Measurements from ENCODE around the gene ERC2.

ERC2 gene

DNA sequence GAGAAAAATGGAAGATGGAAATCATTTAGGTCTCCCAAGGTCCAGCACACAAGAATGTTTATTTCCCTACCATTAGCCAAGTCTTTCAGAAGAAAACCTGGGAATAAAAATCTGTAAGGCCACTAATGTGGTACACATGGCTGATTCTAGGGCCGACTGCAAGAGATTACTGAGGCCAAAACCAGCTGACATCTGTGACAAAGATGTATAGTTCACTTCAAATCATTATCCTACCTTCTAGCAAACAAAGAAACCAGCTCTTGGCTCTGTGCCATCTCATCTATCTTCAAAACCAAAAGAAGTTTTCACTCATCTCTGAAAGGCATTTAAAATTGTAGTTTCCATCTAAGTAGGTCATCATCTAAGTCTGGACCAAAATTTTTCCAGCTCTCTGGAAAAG, 43.9 kb downstream of the ERC2 start:
- no peak for DNase-seq

DNA sequence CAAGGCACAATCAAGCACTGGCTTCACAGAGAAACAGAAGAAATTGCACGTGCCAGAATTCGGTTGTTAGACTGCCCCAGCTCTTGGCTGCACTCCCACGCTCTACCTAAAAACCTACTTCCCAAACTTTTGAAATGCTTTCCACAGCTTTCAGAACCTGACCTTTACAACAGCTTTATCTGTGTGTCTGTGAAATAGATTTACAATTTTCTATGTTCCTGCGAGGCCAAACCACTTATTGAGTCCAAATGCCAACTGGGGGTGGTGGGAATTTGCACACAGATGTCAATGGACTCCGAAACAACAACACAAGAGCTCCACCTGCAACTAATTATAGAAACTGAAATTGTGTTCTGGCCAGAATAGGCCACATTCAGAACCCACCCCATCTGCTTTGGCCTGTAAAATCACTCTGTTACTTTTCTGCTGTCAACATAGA, 44.6 kb downstream of the ERC2 start:
- no peak for DNase-seq

DNA sequence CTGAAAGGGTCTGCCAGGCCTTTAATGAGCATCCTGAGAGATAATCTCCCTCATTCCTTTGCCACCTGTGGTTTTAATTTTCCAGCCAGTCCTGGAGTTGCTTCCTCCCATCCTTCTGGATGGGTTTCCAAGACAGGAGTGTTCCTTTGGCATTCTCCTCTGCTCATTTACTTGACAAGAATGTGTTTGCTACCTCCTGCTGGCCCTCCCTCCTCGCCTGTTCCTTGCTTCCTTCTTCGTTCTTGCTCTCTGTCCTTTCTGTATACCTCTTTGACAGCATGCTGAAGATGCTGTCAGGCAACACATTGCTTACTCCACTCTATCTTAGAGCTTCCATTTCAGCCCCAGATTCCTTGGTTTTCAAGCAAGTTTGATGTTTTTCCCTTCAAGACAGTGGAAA, 46.0 kb downstream of the ERC2 start:
- DNase-seq: no peak

DNA sequence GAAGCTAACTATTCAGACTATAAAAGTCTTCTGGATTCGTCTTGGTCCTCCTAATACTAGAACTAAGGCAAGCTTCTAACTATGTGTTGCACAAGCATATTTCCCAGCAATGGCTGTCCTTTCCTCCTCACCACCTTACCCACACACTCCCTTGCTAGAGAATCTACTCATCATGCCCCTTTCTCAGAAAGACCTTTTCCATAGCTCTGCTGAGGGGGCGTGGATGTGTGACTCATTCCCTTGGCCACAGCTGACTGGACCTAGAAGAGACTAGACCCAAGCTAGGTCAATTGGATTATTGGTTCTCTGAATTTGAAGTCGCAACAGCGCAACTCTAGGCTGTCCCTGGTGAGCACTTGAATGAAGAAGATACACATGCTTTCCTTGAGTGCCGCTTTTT, 47.1 kb downstream of the ERC2 start:
- no peak for DNase-seq

DNA sequence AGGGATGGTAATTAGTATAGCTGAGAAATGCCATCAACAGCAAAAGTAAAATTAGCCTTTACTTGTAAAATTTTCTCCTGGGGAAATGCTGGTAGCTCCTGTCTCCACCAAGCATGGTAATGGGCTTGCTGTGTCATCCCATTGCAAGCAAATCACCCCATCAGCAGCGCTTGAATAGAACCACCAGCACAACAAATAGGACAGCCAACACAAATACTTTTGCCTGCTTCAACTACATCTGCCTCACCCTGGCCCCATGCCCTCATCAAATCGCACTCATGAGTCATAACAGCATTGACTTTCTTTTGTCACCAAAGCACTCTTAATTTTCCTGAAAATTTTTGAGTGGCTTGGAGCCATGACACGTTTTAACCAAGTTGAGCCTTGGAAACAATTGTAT, 52.6 kb downstream of the ERC2 start:
- no peak for DNase-seq

DNA sequence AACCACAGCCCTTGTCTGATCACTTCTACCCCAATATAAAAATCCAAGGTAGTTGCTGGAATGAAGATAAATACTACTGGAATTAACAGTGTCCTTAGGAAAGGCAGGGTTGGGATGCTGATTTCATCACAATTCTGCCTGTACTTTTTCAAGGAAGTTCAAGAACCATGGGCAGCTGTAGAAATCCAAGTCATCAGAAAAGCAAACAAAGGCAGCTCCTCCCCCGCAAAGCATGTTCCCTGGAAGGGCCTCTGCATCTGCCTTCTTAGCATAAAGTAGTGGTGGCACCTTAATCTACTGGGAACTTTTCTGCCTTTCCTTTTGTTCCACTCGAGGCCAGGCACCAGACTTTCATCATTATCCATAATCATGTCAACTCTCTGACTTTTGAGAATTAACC, 54.4 kb downstream of the ERC2 start:
- no peak for DNase-seq

DNA sequence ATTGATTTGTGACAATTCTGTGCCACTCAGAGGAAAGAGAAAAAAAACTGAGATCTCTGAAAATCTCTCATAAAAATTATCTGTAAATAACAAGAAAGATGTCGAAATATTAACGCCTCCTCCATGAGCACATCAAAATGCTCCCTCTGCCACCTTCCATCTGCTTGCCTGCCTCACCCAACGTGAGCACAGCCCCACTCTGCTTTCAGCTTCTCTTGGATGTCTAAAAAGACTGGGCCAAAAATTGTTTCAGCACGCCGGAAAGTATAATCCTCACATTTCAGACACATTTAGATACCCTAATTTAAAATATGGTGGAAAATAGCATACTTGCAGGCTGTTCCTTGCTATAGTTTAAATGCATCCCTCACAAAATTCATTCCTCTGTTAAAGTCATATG, 57.1 kb downstream of the ERC2 start:
- DNase-seq: no peak

DNA sequence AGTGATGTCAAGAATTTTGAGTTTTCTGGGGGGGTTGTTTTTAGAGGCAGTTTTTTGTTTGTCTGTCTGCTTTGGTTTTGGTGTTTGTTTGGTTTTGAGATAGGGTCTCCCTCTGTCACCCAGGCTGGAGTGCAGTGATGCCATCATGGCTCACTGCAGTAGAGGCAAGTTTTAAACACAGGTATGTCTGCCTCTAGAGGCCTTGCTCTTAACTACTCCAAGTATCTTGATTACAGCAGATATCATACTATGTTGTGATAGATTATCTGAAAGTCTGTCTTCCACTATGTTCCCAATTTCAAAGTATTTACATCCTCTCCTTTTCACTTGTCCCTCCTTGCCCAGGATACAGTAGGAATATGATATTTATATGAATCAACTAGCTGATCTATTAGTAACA, 57.7 kb downstream of the ERC2 start:
- no peak for DNase-seq

DNA sequence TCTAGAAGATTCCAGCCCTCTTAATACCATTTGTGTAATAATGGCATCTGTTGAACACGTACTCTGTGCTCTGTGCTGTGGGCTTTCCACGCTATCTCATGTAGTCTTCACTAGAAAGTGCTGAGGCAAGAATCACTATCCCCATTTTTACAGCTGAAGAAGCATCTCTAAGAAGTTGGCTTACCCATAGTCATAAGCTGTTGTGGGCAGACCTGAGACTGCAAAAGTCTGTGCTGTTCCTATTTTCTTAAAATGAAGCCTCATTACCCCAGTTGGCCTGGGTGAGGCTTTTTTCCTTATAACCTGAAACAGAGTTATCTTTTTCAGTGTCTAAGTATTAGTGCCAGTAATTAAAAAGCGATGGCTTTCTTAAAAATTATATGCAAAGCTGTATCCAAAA, 58.5 kb downstream of the ERC2 start:
- no peak for DNase-seq

DNA sequence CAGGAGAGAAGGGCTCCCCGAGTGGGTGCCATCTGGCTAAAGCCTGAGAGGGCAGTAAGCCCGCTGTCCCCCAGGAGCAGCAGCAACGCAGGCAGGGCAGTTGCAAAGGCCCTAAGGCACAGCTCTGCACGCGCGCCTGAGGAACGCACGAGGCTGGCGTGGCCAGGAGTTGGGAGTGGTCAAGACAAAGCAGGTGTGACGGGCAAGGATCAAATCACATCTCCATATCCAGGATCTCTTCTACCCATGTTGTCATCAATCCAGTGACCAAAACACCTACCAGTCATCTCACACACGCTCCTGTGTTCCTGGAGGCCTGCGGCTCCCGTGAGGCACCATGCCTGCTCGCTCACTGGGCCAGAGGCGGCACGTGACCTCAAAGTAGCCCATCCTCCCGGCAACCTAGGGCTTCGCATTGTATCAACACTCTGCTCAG, 59.5 kb downstream of the ERC2 start:
- DNase-seq: no peak

DNA sequence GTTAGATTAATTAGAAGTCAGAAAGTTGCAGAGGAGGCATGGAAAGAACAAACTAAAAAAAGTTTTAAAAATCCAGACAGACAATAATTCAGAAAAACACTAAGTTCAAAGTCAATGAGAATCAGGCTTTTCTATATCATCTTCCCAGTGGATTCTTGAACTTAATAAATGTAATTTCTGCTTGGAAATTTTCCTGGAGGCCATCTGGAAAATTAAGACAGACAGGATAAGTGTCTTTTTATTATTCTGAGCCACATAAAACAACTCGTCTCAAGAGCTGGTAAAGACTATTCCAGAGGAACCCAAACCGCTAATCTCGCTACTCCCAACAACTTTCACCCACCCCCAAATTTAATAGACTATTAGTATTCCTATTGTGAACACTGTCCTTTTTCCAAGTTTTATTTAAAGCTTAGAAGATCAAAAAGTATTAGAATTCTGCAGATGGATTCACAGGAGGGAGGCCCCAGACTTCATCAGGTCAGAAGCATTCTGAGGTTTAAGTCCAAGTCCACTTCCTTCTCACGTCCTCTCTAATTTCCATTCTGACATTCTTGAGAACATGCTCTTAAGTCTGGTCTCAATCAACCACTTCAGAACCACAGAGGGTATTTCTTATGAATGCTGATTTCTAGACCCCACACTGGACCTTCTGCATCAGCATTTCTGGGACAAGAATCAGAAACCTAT, 61.3 kb downstream of the ERC2 start:
- DNase-seq: no peak

DNA sequence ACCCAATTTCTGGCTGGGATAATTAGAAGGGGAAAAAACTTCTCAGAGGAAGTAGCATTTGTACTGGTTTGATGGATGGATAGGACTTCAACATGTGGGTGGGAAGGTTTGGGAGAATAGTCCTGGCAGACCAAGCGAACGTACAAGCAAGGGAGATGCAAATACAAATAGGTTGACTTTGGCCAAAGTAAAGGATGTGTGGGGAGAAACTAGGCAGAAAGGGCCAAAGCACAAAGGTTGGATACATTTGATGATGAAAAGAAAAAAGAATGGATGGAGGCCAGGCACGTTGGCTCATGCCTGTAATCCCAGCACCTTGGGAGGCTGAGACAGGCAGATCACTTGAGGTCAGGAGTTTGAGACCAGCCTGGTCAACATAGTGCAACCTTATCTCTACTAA, 63.4 kb downstream of the ERC2 start:
- no peak for DNase-seq

DNA sequence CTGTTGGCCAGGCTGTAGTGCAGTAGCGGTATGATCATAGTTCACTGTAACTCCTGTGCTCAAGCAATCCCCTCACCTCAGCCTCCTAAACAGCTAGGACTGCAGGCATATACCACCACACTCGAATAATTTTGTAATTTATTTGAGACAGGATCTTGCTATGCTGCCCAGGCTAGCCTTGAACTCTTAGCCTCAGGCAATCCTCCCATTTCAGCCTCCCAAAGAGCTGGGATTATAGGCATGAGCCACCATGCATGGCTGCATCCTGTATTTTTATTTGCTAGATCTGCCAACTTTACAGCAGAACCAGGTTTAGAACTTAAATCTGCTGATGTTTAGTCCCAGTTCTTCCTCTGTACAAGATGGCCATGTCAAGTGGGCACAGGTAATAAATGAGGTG, 69.6 kb downstream of the ERC2 start:
- DNase-seq: no peak

DNA sequence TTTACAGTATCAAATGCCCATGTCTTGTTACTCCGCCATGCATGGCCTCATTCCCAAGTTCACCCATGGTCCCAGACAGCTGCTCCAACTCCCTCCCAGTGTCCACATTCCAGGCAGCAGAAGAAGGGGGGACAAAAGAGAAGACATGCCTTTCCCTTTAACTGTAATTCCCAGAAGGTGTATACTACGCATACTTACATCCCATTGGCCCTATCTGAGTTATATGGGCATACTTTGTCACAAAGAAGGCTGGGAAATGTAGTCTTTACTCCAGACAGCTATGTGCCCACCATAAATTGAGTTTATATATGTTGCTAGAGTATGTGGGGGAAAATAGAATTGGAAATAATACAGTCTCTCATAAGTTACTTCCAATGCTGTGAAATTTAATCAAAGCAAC, 70.5 kb downstream of the ERC2 start:
- DNase-seq: no peak

DNA sequence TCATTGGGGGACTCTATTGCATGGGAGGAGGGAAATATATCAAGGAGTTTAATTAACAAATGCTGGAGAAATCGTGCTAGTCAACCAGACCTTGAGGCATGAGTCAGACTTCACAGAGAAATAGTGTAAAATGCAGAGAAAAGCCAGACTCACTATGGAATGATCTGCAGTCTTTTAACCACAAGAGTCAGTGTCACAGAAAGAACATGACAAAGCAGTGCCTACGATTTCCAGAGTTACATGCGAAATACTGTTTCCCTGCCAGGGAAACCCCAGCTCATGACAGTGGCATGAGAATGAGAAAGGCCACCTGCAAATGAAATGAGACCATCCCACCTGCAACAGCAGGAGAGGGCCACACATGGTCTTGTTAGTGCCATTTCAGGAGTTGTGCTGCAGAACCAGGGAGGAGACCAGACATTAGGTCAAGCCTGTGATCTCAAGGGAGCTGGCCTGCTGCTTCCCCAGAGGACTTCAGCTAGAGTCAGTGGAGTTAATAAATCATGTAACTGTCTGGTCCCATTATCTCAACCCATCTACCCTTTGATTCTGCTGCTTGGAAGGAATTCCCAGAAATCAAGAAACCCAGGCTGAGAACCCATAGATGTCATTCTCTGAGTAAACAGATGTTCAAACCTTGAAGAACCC, 79.0 kb downstream of the ERC2 start:
- no peak for DNase-seq

DNA sequence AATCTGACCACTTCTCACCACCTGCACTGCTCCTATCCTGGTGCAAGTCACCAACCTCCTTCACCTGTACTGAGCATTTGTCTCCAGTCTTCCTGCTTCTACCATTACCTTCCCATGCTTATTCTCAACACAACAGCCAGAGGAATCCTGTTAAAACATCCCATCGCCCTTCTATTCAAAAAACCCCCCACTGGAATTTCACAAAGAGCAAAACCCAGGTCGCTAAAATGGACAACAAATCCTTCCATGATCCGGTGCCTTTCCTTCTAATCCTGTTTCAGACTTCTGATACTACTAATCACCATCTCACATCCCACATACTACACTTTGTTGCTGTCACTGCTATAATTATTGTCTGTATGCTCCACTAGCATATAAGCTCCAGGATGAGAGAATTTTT, 85.2 kb downstream of the ERC2 start:
- DNase-seq: no peak

DNA sequence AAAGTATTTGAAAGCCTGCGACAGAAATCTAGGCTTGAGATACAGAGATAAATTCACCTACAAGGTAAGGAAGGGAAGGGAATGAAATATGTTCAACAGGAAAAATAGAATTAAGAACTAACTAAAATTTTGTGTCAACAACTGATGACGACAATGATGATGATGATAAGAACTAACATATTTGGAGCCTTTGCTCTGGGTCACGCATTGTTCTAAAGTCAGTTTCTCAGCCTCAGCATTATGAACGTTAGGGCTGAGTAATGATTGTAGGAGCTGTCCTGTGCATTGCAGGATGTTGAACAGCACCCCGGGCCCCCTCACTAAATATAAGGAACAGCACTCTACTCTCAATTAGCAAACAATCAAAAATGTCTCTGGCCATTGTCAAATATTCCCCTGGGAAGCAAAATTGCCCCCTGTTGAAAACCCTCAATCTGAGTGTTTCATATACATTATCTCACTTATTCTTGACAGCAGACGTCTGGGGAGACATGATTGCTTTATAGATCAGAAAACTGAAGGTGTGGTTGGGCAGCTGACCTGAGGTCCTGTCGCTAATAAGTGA, 88.5 kb downstream of the ERC2 start:
- DNase-seq: no peak

DNA sequence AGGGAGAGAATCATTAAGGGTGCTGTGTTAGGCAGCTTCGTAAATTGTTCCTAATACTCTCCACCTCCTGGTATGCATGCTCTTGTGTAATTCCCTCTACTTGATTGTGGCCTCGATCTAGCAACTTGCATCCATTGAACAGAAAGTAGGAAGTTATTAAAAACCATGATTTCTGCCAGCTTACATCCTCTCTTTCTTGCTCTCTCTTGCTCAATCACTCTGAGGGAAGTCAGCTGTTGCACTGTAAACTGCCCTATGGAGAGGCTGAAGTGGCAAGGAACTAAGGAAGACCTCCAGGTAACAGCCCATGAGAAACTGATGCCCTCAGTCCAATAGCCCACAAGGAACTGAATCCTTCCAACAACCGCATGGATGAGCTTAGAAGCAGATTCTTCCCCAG, 92.6 kb downstream of the ERC2 start:
- peak; percentile 2 for DNase-seq

DNA sequence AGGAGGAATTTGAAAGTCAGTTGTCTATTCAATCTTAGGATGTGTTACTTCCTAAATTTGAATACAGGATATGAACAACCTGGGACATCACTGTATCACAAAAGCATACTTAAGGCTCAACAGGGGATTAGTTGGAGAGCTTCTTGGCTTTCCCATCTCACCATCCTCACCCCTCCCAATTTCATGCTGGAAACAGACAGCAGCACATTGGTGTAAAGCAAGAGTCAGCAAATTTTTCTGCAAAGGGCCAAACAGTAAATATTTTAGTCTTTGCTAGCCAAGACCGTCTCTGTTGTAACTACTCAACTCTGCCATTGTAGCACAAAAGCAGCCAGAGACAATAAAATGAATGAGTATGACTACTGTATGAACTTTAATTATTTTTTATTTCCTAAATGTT, 94.9 kb downstream of the ERC2 start:
- DNase-seq: no peak

DNA sequence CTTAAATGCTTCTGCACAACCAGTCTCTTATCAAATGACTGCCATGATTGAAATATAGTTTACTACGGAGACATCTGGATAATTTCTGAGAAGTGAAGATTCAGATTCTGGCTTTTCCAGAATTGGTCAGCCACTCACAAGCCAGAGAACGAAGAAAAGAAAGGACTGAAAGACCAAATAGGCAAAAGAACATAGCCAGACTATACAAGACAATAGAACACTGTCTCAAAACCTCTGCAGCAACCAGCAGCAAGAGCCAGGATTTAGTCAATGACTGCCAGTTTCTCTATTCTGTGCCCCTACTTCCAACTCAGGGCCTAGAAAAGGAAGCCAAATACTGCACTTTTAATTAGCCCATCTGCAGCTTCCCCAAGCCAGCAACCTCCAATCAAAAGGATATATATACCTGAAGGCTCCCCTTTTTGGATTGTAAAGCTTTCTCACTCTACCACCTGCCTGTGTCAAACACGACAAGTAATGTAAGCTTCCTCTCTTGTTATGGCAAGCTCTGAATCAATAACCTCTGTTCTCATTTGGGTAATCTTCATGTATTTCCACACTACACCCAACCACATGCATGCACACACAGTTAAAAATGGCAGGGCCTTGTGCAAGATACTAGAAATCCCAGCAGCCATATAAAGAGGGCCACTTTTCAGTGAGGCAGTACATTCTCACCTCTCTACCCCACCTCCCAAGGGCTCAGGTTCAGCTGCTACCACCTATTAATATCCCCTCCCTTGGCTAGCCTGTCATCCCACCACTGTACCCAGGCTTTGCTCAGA, 97.1 kb downstream of the ERC2 start:
- DNase-seq: no peak

DNA sequence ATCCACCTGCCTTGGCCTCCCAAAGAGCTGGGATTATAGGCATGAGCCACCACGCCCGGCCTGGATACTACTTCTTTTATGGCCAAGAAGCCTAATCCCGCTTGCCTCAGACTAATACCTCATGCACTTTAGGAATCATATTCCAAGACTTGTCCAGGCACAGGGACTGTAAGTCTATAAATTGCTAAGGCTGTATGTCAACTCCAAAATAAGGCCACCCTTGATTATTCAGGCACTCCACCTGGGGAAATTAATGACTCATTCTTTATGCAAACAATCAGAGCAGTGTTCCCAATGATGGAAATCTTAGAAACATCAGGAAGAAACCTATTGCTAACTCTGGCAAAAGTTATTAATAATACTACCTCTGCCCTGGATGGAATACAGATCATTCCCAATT, 98.4 kb downstream of the ERC2 start:
- no peak for DNase-seq

DNA sequence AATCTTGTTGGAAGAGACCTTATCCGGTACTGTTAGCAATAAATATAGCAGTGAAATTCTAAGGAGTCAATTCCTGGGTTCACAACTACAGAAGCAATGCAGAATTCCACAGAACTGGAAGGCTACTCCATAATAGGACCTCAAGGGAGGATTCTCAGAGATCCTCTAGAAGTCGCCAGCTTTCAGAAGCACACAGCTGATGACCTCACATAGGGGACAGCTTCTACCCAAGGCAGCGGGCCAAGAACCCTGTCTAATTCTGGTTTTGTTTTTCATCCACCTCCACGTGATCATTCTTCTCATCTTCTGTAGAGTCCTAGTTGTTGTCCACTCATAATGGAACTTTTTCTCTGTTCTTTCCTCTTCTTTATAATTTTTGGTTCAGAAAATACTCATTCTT, 99.4 kb downstream of the ERC2 start:
- DNase-seq: no peak

DNA sequence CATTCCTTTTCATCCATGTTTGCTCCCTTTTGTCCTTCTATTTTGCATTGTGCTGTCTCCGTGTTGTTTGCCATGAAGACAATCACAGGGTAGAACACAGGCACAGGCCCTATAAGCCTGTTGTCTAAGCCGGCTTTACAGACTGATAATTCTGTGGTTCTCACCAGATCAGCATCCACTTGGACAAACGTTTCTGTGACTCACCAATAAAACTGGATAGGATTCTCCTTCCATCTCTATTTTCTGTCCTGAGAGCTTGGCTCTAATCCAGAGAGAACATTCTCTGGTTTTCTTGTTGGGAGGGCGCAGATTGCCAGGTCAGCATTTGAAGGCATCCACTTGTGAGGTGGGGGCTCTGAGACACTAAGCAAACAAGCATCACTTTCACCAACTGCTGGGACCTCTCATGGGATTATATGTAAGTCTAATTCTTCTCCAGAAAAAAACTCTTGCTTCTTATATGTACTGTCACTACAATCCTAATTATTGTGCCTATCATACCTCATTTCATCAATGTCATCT, 101.6 kb downstream of the ERC2 start:
- DNase-seq: no peak

Data from hematopoietic multipotent progenitor cell treated with erythropoietin and hydrocortisone succinate and interleukin-3 and kit ligand, for 6 days (in vitro differentiated cells).